H1 (cell line): ENCODE results near the gene NUCB1.

Experiments
- CHD2 ChIP-seq: IDR thresholded peaks from 2 replicates; pipeline ENCODE4 v1.6.1; 2012; ENCODE audit warnings: low read length, improper control_type of control experiment
- CREB1 ChIP-seq: IDR thresholded peaks from 2 replicates; pipeline ENCODE4 v1.6.1; 2012; ENCODE audit warnings: inconsistent platforms
- CTCF ChIP-seq, 3 experiments: IDR thresholded peaks; 1 replicate in 2 of 3; 2 replicates in 1 of 3; pipeline versions ENCODE4 v1.5.1 to v1.6.1; 2011; ENCODE audit warnings: low read length in 3 of 3, mild to moderate bottlenecking in 3 of 3, inconsistent platforms in 2 of 3, low read depth in 1 of 3, moderate library complexity in 1 of 3; ENCODE audit not compliant: insufficient read depth in 1 of 3; ENCODE audit errors: control extremely low read depth in 1 of 3
- EZH2 ChIP-seq: fragments of 200-600 bp; sonication (generic); IDR thresholded peaks from 2 replicates; pipeline ENCODE4 v1.7.1; 2012; ENCODE audit warnings: low read depth, mild to moderate bottlenecking, moderate library complexity, low read length, inconsistent platforms; ENCODE audit not compliant: severe bottlenecking
- HDAC2 ChIP-seq, 2 experiments: fragments of 300-600 bp in 1 of 2; sonication (generic) in 1 of 2; IDR thresholded peaks; 2 replicates each; pipeline ENCODE4 v1.6.1; 2011 to 2012; ENCODE audit warnings: low read depth in 2 of 2, low read length in 2 of 2, mild to moderate bottlenecking in 2 of 2, moderate library complexity in 2 of 2, borderline replicate concordance in 1 of 2, inconsistent platforms in 1 of 2
- HDAC6 ChIP-seq: IDR thresholded peaks from one replicate; pipeline ENCODE4 v1.7.1; 2012; ENCODE audit warnings: low read depth, mild to moderate bottlenecking, inconsistent platforms, low read length, moderate library complexity
- MAX ChIP-seq: IDR thresholded peaks from 2 replicates; pipeline ENCODE4 v1.6.1; 2012; ENCODE audit warnings: inconsistent platforms
- POLR2A ChIP-seq, 2 experiments: IDR thresholded peaks; 1 replicate in 1 of 2; 2 replicates in 1 of 2; pipeline ENCODE4 v1.6.1; 2011; ENCODE audit warnings: low read depth in 2 of 2, low read length in 2 of 2, mild to moderate bottlenecking in 2 of 2; ENCODE audit errors: control extremely low read depth in 1 of 2
- POLR2AphosphoS5 ChIP-seq: IDR thresholded peaks from 2 replicates; pipeline ENCODE4 v1.6.1; 2011; ENCODE audit warnings: low read depth, low read length
- RBBP5 ChIP-seq: IDR thresholded peaks from 2 replicates; pipeline ENCODE4 v1.7.1; 2012; ENCODE audit warnings: low read depth, mild to moderate bottlenecking, inconsistent platforms, low read length, moderate library complexity, borderline replicate concordance
- TBP ChIP-seq: IDR thresholded peaks from 2 replicates; pipeline ENCODE4 v1.6.1; 2011; ENCODE audit warnings: low read depth, low read length, improper control_type of control experiment

GRCh38 chr19:48870048-48870447 is 30.1 kb upstream of the NUCB1 start:
- TF ChIP-seq HDAC6 (no peak), CTCF (IDR thresholded peaks at IDR 0.05; ENCODE audit: control extremely low read depth in 1 of 3, insufficient read depth in 1 of 3, low read depth in 1 of 3, low read length in 3 of 3) (no peak), POLR2AphosphoS5 (no peak), EZH2 (no peak), CHD2 (no peak), TBP (no peak), RBBP5 (no peak), POLR2A (IDR thresholded peaks at IDR 0.05; ENCODE audit: control extremely low read depth in 1 of 2, low read depth in 2 of 2, low read length in 2 of 2) (no peak), MAX (no peak), HDAC2 (IDR thresholded peaks at IDR 0.05; ENCODE audit: borderline replicate concordance in 1 of 2, low read depth in 2 of 2, low read length in 2 of 2) (no peak), CREB1 (no peak)
